ENCODE measurements around the gene NIM1K. TPM values are rescaled to one million over a fixed set of nuclear protein-coding genes. Genes with fewer than 3 reads are reported as not detected.

The NIM1K gene
- total RNA-seq, 1 experiment from 2014 or later: 0.26 TPM

- Histone ChIP-seq H3K27ac (peak overlapping the region; percentile 38), H3K4me2 (0 out of 2 replicates have a peak overlapping the region, but pooled peaks have one; percentile 1), H3K9me3 (ENCODE audit: insufficient read depth, low read depth) (no peaks in the 10 kb centered on the region), H3K27me3 (ENCODE audit: insufficient read depth, low read depth) (no peaks in the 10 kb centered on the region), H4K20me1 (ENCODE audit: insufficient read depth) (peaks cover 38% of the 10 kb centered on the region), H3K4me1 (replicated peaks; ENCODE audit: insufficient read depth) (peaks cover 15% of the 10 kb centered on the region), H3F3A (ENCODE audit: insufficient read depth, low read depth) (peaks cover 45% of the 10 kb centered on the region; the same call in 1 of the 2 replicates), H3K4me3 (no peak overlapping the region), H3K79me2 (ENCODE audit: low read depth) (peaks cover 20% of the 10 kb centered on the region), H3K36me3 (ENCODE audit: low read depth) (peaks cover 89% of the 10 kb centered on the region), H2AFZ (no peak overlapping the region), H3K9me2 (ENCODE audit: insufficient read depth) (no peaks in the 10 kb centered on the region)
- intact Hi-C loops (cut with micrococcal nuclease; ENCODE audit: unreplicated experiment): no loop called here
- TF ChIP-seq EZH2 (IDR thresholded peaks at IDR 0.05; ENCODE audit: low read depth): no peak
- TF ChIP-seq CTCF (conservative IDR thresholded peaks at IDR 0.05): no peak
- BruUV-seq (replicated peaks): no TSS peak
- POLR2A ChIA-PET (ENCODE audit: unreplicated experiment): interaction anchor here (0.7 kb wide), 1 partner anchor 18 kb away, joined by 5 read pairs; no protein-coding TSS in a partner anchor
- CTCF ChIA-PET: interaction anchor here (0.6 kb wide), 2 partner anchors 231 to 248 kb away, joined by 3 to 4 read pairs; no protein-coding TSS in a partner anchor
- peak in 1 of 2 experiments; percentile 71 for DNase-seq
Measured at GRCh38 chr5:43294226-43294625, 102.2 kb downstream of the NIM1K start.

DNA sequence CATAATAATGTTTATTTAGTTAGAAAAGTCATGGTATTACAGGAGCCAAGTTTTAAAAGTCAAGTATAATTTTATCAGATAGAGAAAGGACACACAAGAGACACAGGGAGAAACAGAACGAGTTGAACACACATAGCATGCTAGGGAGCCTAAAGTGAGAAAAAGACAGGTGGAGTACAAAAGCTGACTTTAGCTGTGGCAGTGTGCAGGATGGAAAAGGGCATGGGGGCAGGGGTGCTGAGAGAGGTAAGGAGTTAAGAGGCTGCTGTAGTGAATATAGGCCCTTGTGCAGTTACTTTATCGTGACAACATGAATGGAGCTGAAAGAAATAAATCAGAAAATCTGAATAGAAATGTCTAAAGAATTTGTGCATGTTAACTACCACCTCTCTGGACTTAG is 103.2 kb downstream of the NIM1K start:
- H3K9me3 ChIP-seq (ENCODE audit: insufficient read depth, low read depth): no peaks in the 10 kb centered on the region
- peaks cover 46% of the 10 kb centered on the region for H4K20me1 ChIP-seq (ENCODE audit: insufficient read depth)
- H3K79me2 ChIP-seq (ENCODE audit: low read depth): peaks cover 29% of the 10 kb centered on the region
- TF ChIP-seq EZH2 (IDR thresholded peaks at IDR 0.05; ENCODE audit: low read depth): no peak
- TF ChIP-seq CTCF (conservative IDR thresholded peaks at IDR 0.05): no peak
- peak overlapping the region; percentile 38; the same call in 1 of the 2 replicates for H3K27ac ChIP-seq
- H2AFZ ChIP-seq: no peak overlapping the region
- no peaks in the 10 kb centered on the region for H3K9me2 ChIP-seq (ENCODE audit: insufficient read depth)
- H3F3A ChIP-seq (ENCODE audit: insufficient read depth, low read depth): peaks cover 54% of the 10 kb centered on the region; the same call in 1 of the 2 replicates
- CTCF ChIA-PET: interaction anchor here (0.6 kb wide), 2 partner anchors 67 to 247 kb away, joined by 3 to 6 read pairs; no protein-coding TSS in a partner anchor
- no peak for DNase-seq
- POLR2A ChIA-PET (ENCODE audit: unreplicated experiment): interaction anchor here (0.6 to 0.7 kb wide), 3 partner anchors 17 to 345 kb away, joined by 3 to 8 read pairs (median 5); no protein-coding TSS in a partner anchor
- intact Hi-C loops (cut with micrococcal nuclease; ENCODE audit: unreplicated experiment): no loop called here
- no peak overlapping the region for H3K4me2 ChIP-seq
- H3K27me3 ChIP-seq (ENCODE audit: insufficient read depth, low read depth): no peaks in the 10 kb centered on the region
- H3K4me1 ChIP-seq (replicated peaks; ENCODE audit: insufficient read depth): peaks cover 15% of the 10 kb centered on the region
- no peak overlapping the region for H3K4me3 ChIP-seq
- H3K36me3 ChIP-seq (ENCODE audit: low read depth): peaks cover 87% of the 10 kb centered on the region
- no TSS peak for BruUV-seq (replicated peaks)

- ChIA-PET POLR2A (ENCODE audit: unreplicated experiment) (no interaction called here), CTCF (no interaction called here)
- no peak overlapping the region for H2AFZ ChIP-seq
- H3F3A ChIP-seq (ENCODE audit: insufficient read depth, low read depth): peaks cover 49% of the 10 kb centered on the region; the same call in 1 of the 2 replicates
- H3K79me2 ChIP-seq (ENCODE audit: low read depth): peaks cover 46% of the 10 kb centered on the region
- no peaks in the 10 kb centered on the region for H3K27me3 ChIP-seq (ENCODE audit: insufficient read depth, low read depth)
- no peaks in the 10 kb centered on the region for H3K9me3 ChIP-seq (ENCODE audit: insufficient read depth, low read depth)
- no peaks in the 10 kb centered on the region for H3K9me2 ChIP-seq (ENCODE audit: insufficient read depth)
- no peak for TF ChIP-seq CTCF (conservative IDR thresholded peaks at IDR 0.05)
- TF ChIP-seq EZH2 (IDR thresholded peaks at IDR 0.05; ENCODE audit: low read depth): no peak
- no peak for DNase-seq
- H3K4me3 ChIP-seq: no peak overlapping the region
- H3K36me3 ChIP-seq (ENCODE audit: low read depth): peaks cover 92% of the 10 kb centered on the region
- intact Hi-C loops (cut with micrococcal nuclease; ENCODE audit: unreplicated experiment): no loop called here
- BruUV-seq (replicated peaks): no TSS peak
- H3K4me2 ChIP-seq: no peak overlapping the region
- H4K20me1 ChIP-seq (ENCODE audit: insufficient read depth): peaks cover 60% of the 10 kb centered on the region
- H3K4me1 ChIP-seq (replicated peaks; ENCODE audit: insufficient read depth): peaks cover 15% of the 10 kb centered on the region
- no peak overlapping the region for H3K27ac ChIP-seq
Measured at GRCh38 chr5:43296835-43297234, 104.8 kb downstream of the NIM1K start.
